Body of pancreas (tissue), 4 donors: ENCODE data around the gene CRYBA2. TPM values are rescaled to one million over a fixed set of nuclear protein-coding genes. Genes with fewer than 3 reads are reported as not detected.

Experiments used
- ATAC-seq: fragments of 150-250 bp; one replicate; pipeline ENCODE4 v1.9.1; 2016
- DNase-seq, 4 donors: peaks; one replicate each; pipeline ENCODE4 v3.0.0-alpha.2; 2019
- H3K27ac ChIP-seq, 4 donors: fragments of 200-600 bp; sonication (generic); 1 replicate in 3 of 4; 2 replicates in 1 of 4; pipeline versions ENCODE4 v1.5.1 to v1.6.1; 2016 to 2019; ENCODE audit warnings: mild to moderate bottlenecking in 1 of 4, mixed read lengths in 1 of 4, moderate library complexity in 1 of 4
- H3K27me3 ChIP-seq, 2 donors: fragments of 200-600 bp; sonication (generic); one replicate each; pipeline ENCODE4 v1.6.0; 2016; ENCODE audit warnings: mild to moderate bottlenecking in 1 of 2
- H3K36me3 ChIP-seq, 2 donors: fragments of 200-600 bp; sonication (generic); replicated peaks in 1 of 2; 2 replicates each; pipeline ENCODE4 v1.5.1; 2016; ENCODE audit warnings: low read depth in 2 of 2; ENCODE audit not compliant: insufficient read depth in 1 of 2
- H3K4me1 ChIP-seq: fragments of 200-600 bp; sonication (generic); one replicate; pipeline ENCODE4 v1.6.0; 2016
- H3K4me3 ChIP-seq, 2 donors: fragments of 200-600 bp; sonication (generic); 1 replicate in 1 of 2; 2 replicates in 1 of 2; pipeline ENCODE4 v1.5.1; 2016 to 2019
- H3K9me3 ChIP-seq, 3 donors: fragments of 200-600 bp; sonication (generic); 1 replicate in 2 of 3; 2 replicates in 1 of 3; pipeline ENCODE4 v1.5.1; 2016
- CTCF ChIP-seq, 7 experiments: fragments of 450-650 bp in 4 of 7; fragments of 200-600 bp in 3 of 7; sonication (generic) in 3 of 7; IDR thresholded peaks; one replicate each; pipeline ENCODE4 v1.5.1; 2016 to 2019; ENCODE audit warnings: antibody characterized with exemption in 7 of 7
- POLR2A ChIP-seq, 3 donors: fragments of 450-650 bp; IDR thresholded peaks; one replicate each; pipeline ENCODE4 v1.6.1; 2016; ENCODE audit warnings: antibody characterized with exemption in 3 of 3, mild to moderate bottlenecking in 2 of 3
- WGBS, 2 donors: methylation state at CpG; one replicate each; pipeline ENCODE4 v1.1.5; 2017; 5-methylcytosine and 5-hydroxymethylcytosine counted together
- intact Hi-C: fragments of 100-400 bp; cut with DNase I; formaldehyde crosslinking; loops from one replicate; pipeline ENCODE4 v1.15.1; 2023
- total RNA-seq, 2 donors: library from RNA; depleted of rRNA; stranded (reverse); fragments of >200 nt; gene quantifications; one replicate each; pipeline ENCODE4 v1.1.0, GENCODE V29; 2016

CRYBA2 gene
- total RNA-seq, 2 donors from 2014 or later: 23.1 to 26.4 TPM

DNA sequence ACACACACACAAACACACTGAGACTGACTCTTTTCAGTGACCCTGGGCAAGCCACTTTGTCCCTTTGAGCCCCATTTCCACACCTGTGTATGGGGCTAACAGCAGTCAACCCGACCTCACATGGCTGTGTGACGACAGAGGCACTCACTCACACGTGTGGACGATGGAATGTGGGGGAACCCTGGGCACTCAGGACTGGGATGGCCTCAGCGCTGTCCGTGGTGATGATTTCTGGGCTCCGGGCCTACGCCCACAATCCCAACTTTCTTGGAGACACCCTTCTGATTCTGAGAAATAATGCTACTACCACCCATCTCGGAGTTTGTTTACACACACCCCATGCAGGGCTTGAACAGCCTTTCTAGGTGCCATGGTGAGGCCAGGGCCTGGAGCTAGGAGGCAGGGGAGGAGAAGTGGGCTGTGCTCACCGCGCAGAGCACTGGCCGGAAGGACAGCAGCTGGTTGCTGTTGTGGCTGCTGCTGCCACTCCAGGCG lies 1.5 kb downstream of the CRYBA2 start:
- H3K36me3 ChIP-seq: no peaks in the 10 kb centered on the region
- H3K9me3 ChIP-seq: no peaks in the 10 kb centered on the region
- H3K4me1 ChIP-seq: peaks cover 31% of the 10 kb centered on the region
- intact Hi-C loops: no loop called here
- no peak overlapping the region for H3K4me3 ChIP-seq
- DNase-seq (no peak), ATAC-seq (no peak)
- TF ChIP-seq CTCF (IDR thresholded peaks at IDR 0.05) (no peak), POLR2A (IDR thresholded peaks at IDR 0.05) (no peak)
- H3K27ac ChIP-seq: no peak overlapping the region
- peaks cover 0 to 40% of the 10 kb centered on the region in 2 donors for H3K27me3 ChIP-seq
- WGBS, 2 donors: 23 to 32% methylated on average over 9 to 13 of the region's 13 CpGs

DNA sequence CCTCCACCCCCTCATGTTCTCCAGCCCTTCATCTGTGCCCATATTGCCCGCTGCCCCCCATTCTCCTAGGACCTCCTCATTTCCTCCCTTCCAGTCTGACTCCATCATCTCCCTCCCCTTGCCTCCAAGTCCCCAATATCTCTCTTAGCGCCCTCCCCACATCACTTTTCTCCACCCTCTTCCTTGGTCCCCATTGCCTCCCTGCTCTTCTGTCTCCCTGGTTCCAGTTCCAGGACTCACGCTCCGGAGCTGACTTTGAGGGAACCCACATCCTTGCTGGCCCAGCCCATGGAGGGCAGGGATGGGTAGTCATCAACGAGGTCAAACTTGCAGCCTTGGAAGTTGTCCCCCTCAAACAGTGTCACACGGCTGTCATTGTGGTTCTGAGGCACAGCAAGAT lies 2.6 kb downstream of the CRYBA2 start:
- Histone ChIP-seq H3K4me3 (no peak overlapping the region), H3K9me3 (no peaks in the 10 kb centered on the region), H3K4me1 (peaks cover 20% of the 10 kb centered on the region), H3K27ac (no peak overlapping the region), H3K36me3 (no peaks in the 10 kb centered on the region), H3K27me3 (peaks cover 0 to 51% of the 10 kb centered on the region in 2 donors)
- TF ChIP-seq POLR2A (IDR thresholded peaks at IDR 0.05) (no peak), CTCF (IDR thresholded peaks at IDR 0.05) (no peak)
- 12 to 16% methylated on average over 6 of the region's 6 CpGs for WGBS, 2 donors
- no peak for ATAC-seq
- DNase-seq: no peak
- intact Hi-C loops: no loop called here

GRCh38 chr2:218990052-218990451 lies 3.2 kb downstream of the CRYBA2 start:
- 13 to 14% methylated on average over 6 to 9 of the region's 9 CpGs for WGBS, 2 donors
- Histone ChIP-seq H3K9me3 (no peaks in the 10 kb centered on the region), H3K4me3 (no peak overlapping the region), H3K27ac (no peak overlapping the region), H3K36me3 (no peaks in the 10 kb centered on the region), H3K4me1 (peaks cover 22% of the 10 kb centered on the region), H3K27me3 (peaks cover 0 to 55% of the 10 kb centered on the region in 2 donors)
- ATAC-seq (no peak), DNase-seq (no peak)
- TF ChIP-seq CTCF (IDR thresholded peaks at IDR 0.05) (no peak), POLR2A (IDR thresholded peaks at IDR 0.05) (no peak)
- intact Hi-C loops: no loop called here

DNA sequence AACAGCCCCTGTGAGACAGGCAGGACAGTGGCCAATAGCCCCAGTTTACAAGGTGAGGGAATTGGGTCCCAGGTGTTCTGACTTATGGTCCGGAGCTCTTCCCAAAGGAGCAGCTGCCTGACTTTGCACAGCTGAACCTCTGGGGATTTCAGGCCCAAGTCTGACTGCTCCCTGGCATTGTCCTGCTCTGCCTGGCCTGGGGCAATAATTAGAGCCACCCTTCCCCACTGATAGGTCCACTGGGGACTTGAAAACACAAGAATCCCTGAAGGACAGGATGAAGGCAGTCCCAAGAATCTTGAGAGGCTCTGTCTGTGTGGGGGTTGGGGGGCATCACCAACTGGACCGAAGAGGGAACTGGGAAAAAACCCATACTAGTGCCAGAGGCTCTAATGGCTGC lies 4.6 kb downstream of the CRYBA2 start:
- TF ChIP-seq POLR2A (IDR thresholded peaks at IDR 0.05) (no peak), CTCF (IDR thresholded peaks at IDR 0.05) (no peak)
- no peak overlapping the region for H3K27ac ChIP-seq
- peaks cover 29% of the 10 kb centered on the region for H3K4me1 ChIP-seq
- DNase-seq: no peak
- H3K27me3 ChIP-seq: peaks cover 0 to 61% of the 10 kb centered on the region in 2 donors
- H3K4me3 ChIP-seq: no peak overlapping the region
- H3K36me3 ChIP-seq: no peaks in the 10 kb centered on the region
- no peak for ATAC-seq
- intact Hi-C loops: no loop called here
- no peaks in the 10 kb centered on the region for H3K9me3 ChIP-seq
- 37 to 53% methylated on average over 2 of the region's 2 CpGs for WGBS, 2 donors

- Histone ChIP-seq H3K27ac (no peak overlapping the region), H3K9me3 (no peaks in the 10 kb centered on the region), H3K4me3 (no peak overlapping the region), H3K27me3 (peaks cover 0 to 61% of the 10 kb centered on the region in 2 donors), H3K36me3 (no peaks in the 10 kb centered on the region), H3K4me1 (peaks cover 25% of the 10 kb centered on the region)
- no peak for DNase-seq
- TF ChIP-seq POLR2A (IDR thresholded peaks at IDR 0.05) (no peak), CTCF (IDR thresholded peaks at IDR 0.05) (no peak)
- intact Hi-C loops: no loop called here
- 50 to 59% methylated on average over 3 of the region's 3 CpGs for WGBS, 2 donors
- ATAC-seq: no peak
These were observed 5.1 kb downstream of the CRYBA2 start for GRCh38 chr2:218988164-218988563.
